Activated CD4-positive, alpha-beta memory T cell treated with anti-CD3 and anti-CD28 coated beads, Interleukin-2, amount 10 ng/mL, durations not matched to agents 7 days and 5 days (primary cell): ENCODE data around the gene ACP4. TPM values are rescaled to one million over a fixed set of nuclear protein-coding genes. Genes with fewer than 3 reads are reported as not detected.
"Not testable (repeated sequence)": the region's sequence is repeated elsewhere in the genome, so short reads cannot be mapped to it uniquely, and the experiment has no call there.

Experiments
- CTCF ChIA-PET: fragments of 350-600 bp; sonication (Branson Sonifier 250); formaldehyde crosslinking; loops from one replicate; lab custom pipeline; 2021; ENCODE audit warnings: antibody characterized with exemption, inconsistent platforms; lab: Charles Lee
- POLR2A ChIA-PET: fragments of 350-600 bp; sonication (Branson Sonifier 250); formaldehyde crosslinking; loops from one replicate; lab custom pipeline; 2021; ENCODE audit warnings: antibody characterized with exemption; lab: Charles Lee
- DNase-seq: peaks from one replicate; pipeline ENCODE4 v3.0.0-alpha.2; 2020
- H3K27ac Mint-ChIP-seq: one replicate; pipeline ENCODE4 v1.8.0; 2021; ENCODE audit warnings: mild to moderate bottlenecking, mixed read lengths
- H3K27me3 Mint-ChIP-seq: one replicate; pipeline ENCODE4 v1.8.0; 2021; ENCODE audit warnings: mixed read lengths
- H3K36me3 Mint-ChIP-seq: one replicate; pipeline ENCODE4 v1.8.0; 2021; ENCODE audit warnings: low read depth, mixed read lengths
- H3K4me1 Mint-ChIP-seq: one replicate; pipeline ENCODE4 v1.8.0; 2021; ENCODE audit warnings: mixed read lengths
- H3K4me3 Mint-ChIP-seq: one replicate; pipeline ENCODE4 v1.8.0; 2021; ENCODE audit warnings: mild to moderate bottlenecking, mixed read lengths
- H3K9me3 Mint-ChIP-seq: one replicate; pipeline ENCODE4 v1.8.0; 2021; ENCODE audit warnings: mixed read lengths
- total RNA-seq, 2 experiments: library from RNA; stranded (reverse); gene quantifications; one replicate each; pipeline ENCODE4 v1.2.3, GENCODE V29; 2021

ACP4 gene, protein sequence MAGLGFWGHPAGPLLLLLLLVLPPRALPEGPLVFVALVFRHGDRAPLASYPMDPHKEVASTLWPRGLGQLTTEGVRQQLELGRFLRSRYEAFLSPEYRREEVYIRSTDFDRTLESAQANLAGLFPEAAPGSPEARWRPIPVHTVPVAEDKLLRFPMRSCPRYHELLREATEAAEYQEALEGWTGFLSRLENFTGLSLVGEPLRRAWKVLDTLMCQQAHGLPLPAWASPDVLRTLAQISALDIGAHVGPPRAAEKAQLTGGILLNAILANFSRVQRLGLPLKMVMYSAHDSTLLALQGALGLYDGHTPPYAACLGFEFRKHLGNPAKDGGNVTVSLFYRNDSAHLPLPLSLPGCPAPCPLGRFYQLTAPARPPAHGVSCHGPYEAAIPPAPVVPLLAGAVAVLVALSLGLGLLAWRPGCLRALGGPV
- total RNA-seq, result not detected

- ChIA-PET CTCF (no interaction called here), POLR2A (interaction anchor here (7.9 kb wide), 1 partner anchor 12 kb away, joined by 72 read pairs; no protein-coding TSS in a partner anchor)
- peaks cover 5% of the 10 kb centered on the region for H3K4me1 Mint-ChIP-seq
These were observed at the start of gene ACP4 for GRCh38 chr19:50790396-50790795. Gene ACP4, plus strand, starts transcription at chr19:50790415. Its CDS starts 0 bp downstream, at chr19:50790415.

GRCh38 chr19:50741179-50741933, 48.9 kb upstream of the ACP4 start:
- no peak for DNase-seq
- H3K9me3 Mint-ChIP-seq, result no peaks in the 10 kb centered on the region
- H3K4me1 Mint-ChIP-seq, result no peaks in the 10 kb centered on the region
- peaks cover 2% of the 10 kb centered on the region for H3K27me3 Mint-ChIP-seq
- no peak overlapping the region for H3K4me3 Mint-ChIP-seq
- ChIA-PET POLR2A (no interaction called here), CTCF (no interaction called here)
- no peaks in the 10 kb centered on the region for H3K36me3 Mint-ChIP-seq
- H3K27ac Mint-ChIP-seq, result no peak overlapping the region

More at GRCh38 chr19:50790396-50790795, at the start of gene ACP4:
- DNase-seq, result no peak
- Mint-ChIP-seq H3K4me3 (no peak within 1 kb of the TSS), H3K27me3 (no peaks in the 10 kb centered on the region), H3K27ac (no peak within 1 kb of the TSS), H3K9me3 (no peaks in the 10 kb centered on the region), H3K36me3 (no peaks in the 10 kb centered on the region)

DNA sequence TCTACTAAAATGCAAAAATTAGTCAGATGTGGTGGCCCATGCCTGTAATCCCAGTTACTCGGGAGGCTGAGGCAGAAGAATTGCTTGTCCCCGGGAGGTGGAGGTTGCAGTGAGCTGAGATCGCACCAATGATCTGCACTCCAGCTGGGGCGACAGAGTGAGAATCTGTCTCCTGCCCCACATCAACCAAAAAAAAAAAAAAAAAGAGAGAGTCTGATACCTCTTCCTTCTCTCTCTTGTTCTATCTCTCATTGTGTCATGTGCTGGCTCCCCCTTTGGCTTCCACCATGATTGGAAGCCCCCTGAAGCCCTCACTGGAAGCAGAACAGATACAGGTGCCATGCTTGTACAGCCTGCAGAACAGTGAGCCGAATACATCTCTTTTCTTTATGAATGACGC, 46.7 kb upstream of the ACP4 start:
- Mint-ChIP-seq H3K27ac (no peak overlapping the region), H3K4me3 (no peak overlapping the region), H3K9me3 (no peaks in the 10 kb centered on the region), H3K36me3 (no peaks in the 10 kb centered on the region), H3K27me3 (no peaks in the 10 kb centered on the region), H3K4me1 (no peaks in the 10 kb centered on the region)
- no peak for DNase-seq
- ChIA-PET CTCF (no interaction called here), POLR2A (no interaction called here)

GRCh38 chr19:50745221-50745620, 45.0 kb upstream of the ACP4 start:
- Mint-ChIP-seq H3K4me3 (no peak overlapping the region), H3K4me1 (no peaks in the 10 kb centered on the region), H3K27ac (no peak overlapping the region), H3K9me3 (no peaks in the 10 kb centered on the region), H3K36me3 (no peaks in the 10 kb centered on the region), H3K27me3 (no peaks in the 10 kb centered on the region)
- ChIA-PET POLR2A (no interaction called here), CTCF (no interaction called here)
- DNase-seq, result no peak

GRCh38 chr19:50747141-50747540, 43.1 kb upstream of the ACP4 start:
- DNase-seq, H3K27me3 Mint-ChIP-seq, H3K4me3 Mint-ChIP-seq, H3K36me3 Mint-ChIP-seq, H3K4me1 Mint-ChIP-seq, H3K9me3 Mint-ChIP-seq, CTCF ChIA-PET, H3K27ac Mint-ChIP-seq, POLR2A ChIA-PET: not testable (repeated sequence)

GRCh38 chr19:50749490-50749889, 40.7 kb upstream of the ACP4 start:
- no peaks in the 10 kb centered on the region for H3K9me3 Mint-ChIP-seq
- no peak overlapping the region for H3K4me3 Mint-ChIP-seq
- ChIA-PET POLR2A (no interaction called here), CTCF (no interaction called here)
- no peak overlapping the region for H3K27ac Mint-ChIP-seq
- DNase-seq, result no peak
- no peaks in the 10 kb centered on the region for H3K4me1 Mint-ChIP-seq
- no peaks in the 10 kb centered on the region for H3K27me3 Mint-ChIP-seq
- no peaks in the 10 kb centered on the region for H3K36me3 Mint-ChIP-seq

DNA sequence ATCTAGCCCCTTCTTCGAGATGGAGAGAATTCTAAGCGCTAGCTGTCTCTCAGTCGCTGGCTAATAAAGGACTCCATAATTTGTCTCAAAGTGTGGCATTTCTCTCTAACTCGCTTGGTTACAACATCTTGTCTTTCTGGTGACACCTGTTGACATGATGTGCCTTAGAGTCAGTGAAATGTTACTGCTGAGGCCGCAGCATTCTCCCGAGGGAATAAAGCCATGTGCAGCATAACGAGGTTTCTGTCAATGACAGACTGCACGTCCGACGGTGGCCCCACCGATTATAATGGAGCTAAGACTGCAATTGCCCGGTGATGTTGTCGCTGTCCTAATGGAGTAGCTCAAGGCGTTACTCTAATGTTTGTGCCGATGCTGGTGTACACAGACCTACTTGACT, 40.2 kb upstream of the ACP4 start:
- ChIA-PET POLR2A (no interaction called here), CTCF (no interaction called here)
- Mint-ChIP-seq H3K36me3 (no peaks in the 10 kb centered on the region), H3K4me3 (no peak overlapping the region), H3K4me1 (no peaks in the 10 kb centered on the region), H3K9me3 (no peaks in the 10 kb centered on the region), H3K27ac (no peak overlapping the region), H3K27me3 (no peaks in the 10 kb centered on the region)
- no peak for DNase-seq

GRCh38 chr19:50753879-50754278, 36.3 kb upstream of the ACP4 start:
- peaks cover 2% of the 10 kb centered on the region for H3K27me3 Mint-ChIP-seq
- DNase-seq, result no peak
- no peak overlapping the region for H3K4me3 Mint-ChIP-seq
- CTCF ChIA-PET, result no interaction called here
- no peaks in the 10 kb centered on the region for H3K4me1 Mint-ChIP-seq
- H3K27ac Mint-ChIP-seq, result no peak overlapping the region
- no peaks in the 10 kb centered on the region for H3K36me3 Mint-ChIP-seq
- H3K9me3 Mint-ChIP-seq, result no peaks in the 10 kb centered on the region
- POLR2A ChIA-PET, result no interaction called here

DNA sequence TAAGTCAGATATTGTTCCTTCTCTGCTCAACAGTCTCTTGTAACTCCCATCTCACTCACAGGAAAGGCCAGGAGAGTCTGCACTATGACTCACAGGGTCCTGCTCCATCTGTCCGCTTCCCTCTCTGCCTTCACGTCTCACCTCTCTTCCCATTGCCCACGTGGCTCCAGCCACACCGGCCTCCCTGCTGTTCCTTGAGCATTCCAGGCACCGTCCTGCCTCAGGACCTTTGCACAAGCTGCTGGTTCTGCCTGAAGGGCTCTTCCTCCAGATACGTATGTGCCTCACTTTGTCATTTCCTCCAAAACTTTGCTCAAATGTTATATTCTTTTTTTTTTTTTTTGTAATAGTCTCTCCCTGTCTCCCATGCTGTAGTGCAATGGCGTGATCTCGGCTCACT, 34.0 kb upstream of the ACP4 start:
- H3K4me1 Mint-ChIP-seq, H3K4me3 Mint-ChIP-seq, H3K36me3 Mint-ChIP-seq, POLR2A ChIA-PET, H3K27me3 Mint-ChIP-seq, CTCF ChIA-PET, H3K27ac Mint-ChIP-seq, DNase-seq, H3K9me3 Mint-ChIP-seq: not testable (repeated sequence)

DNA sequence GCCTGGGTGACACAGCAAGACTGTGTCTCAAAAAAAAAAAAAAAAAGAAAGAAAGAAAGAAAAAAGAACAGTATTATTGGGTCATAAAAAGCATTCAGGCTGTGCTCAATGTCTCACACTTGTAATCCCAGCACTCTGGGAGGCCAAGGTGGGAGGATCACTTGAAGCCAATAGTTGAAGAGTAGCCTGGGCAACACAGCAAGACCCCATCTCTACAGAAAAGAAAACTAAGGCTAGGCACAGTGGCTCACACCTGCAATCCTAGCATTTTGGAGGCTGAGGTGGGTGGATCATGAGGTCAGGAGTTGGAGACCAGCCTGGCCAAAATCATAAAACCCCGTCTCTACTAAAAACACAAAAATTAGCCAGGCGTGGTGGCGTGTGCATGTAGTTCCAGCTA, 32.6 kb upstream of the ACP4 start:
- H3K9me3 Mint-ChIP-seq, H3K27me3 Mint-ChIP-seq, POLR2A ChIA-PET, CTCF ChIA-PET, H3K36me3 Mint-ChIP-seq, DNase-seq, H3K27ac Mint-ChIP-seq, H3K4me1 Mint-ChIP-seq, H3K4me3 Mint-ChIP-seq: not testable (repeated sequence)

DNA sequence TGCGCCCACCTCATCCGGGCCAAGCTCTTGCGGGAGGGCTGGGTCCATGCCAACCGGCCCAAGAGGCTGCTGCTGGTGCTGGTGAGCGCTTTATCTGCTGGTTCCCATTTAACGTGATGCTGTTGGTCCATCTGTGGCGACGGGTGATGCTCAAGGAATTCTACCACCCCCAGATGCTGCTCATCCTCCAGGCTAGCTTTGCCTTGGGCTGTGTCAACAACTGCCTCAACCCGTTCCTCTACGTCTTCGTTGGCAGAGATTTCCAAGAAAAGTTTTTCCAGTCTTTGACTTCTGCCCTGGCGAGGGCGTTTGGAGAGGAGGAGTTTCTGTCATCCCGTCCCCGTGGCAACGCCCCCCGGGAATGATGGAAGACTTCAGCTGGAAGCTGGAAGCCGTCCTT, 31.1 kb upstream of the ACP4 start:
- POLR2A ChIA-PET, DNase-seq, H3K9me3 Mint-ChIP-seq, H3K4me1 Mint-ChIP-seq, H3K36me3 Mint-ChIP-seq, H3K27me3 Mint-ChIP-seq, H3K4me3 Mint-ChIP-seq, H3K27ac Mint-ChIP-seq: not testable (repeated sequence)
- CTCF ChIA-PET, result interaction anchor here (1.9 kb wide), 1 partner anchor 34 kb away, joined by 4 read pairs; no protein-coding TSS in a partner anchor

GRCh38 chr19:50759886-50760285, 30.3 kb upstream of the ACP4 start:
- Mint-ChIP-seq H3K4me3 (no peak overlapping the region), H3K4me1 (no peaks in the 10 kb centered on the region), H3K27me3 (peaks cover 2% of the 10 kb centered on the region), H3K27ac (no peak overlapping the region), H3K9me3 (peaks cover 2% of the 10 kb centered on the region), H3K36me3 (no peaks in the 10 kb centered on the region)
- POLR2A ChIA-PET, result interaction anchor here (0.6 kb wide), 1 partner anchor 73 kb away, joined by 3 read pairs; no protein-coding TSS in a partner anchor
- no peak for DNase-seq
- CTCF ChIA-PET, result interaction anchor here (1.9 kb wide), 1 partner anchor 35 kb away, joined by 4 read pairs; no protein-coding TSS in a partner anchor

DNA sequence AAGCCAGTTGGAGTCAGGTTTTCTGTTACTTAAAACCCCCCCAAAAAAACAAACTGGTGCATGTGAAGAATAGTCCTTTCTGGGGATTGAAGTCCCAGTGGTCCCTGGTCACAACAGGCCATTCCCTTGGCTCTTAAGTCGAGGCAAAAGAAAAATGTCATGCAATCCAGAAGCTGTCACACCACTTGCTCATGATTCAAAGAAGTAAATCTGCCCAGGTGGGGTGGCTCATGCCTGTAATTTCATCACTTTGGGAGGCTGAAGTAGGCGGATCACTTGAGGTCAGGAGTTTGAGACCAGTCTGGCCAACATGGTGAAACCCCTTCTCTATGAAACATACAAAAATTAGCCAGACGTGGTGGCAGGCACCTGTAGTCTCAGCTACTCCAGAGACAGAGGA, 28.7 kb upstream of the ACP4 start:
- POLR2A ChIA-PET, H3K9me3 Mint-ChIP-seq, H3K4me3 Mint-ChIP-seq, H3K36me3 Mint-ChIP-seq, DNase-seq, H3K27ac Mint-ChIP-seq, H3K27me3 Mint-ChIP-seq, CTCF ChIA-PET, H3K4me1 Mint-ChIP-seq: not testable (repeated sequence)
